Memory B cell (primary cell): ENCODE results near the gene PNLIPRP3.

Source experiments
- ATAC-seq: fragments of 150-1000 bp; cut with Tn5 transposase; 2 replicates; pipeline ENCODE4 v1.10.0; 2021; ENCODE audit warnings: low read depth, mild to moderate bottlenecking, moderate library complexity
- DNase-seq, 2 donors: peaks; one replicate each; pipeline ENCODE4 v3.0.0; 2022; ENCODE audit warnings: low spot score in 2 of 2
- H3K27ac Mint-ChIP-seq: one replicate; pipeline ENCODE4 v1.8.0; 2022; ENCODE audit warnings: mild to moderate bottlenecking, moderate library complexity, mixed read lengths
- H3K27me3 Mint-ChIP-seq: one replicate; pipeline ENCODE4 v1.8.0; 2022; ENCODE audit warnings: mixed read lengths
- H3K36me3 Mint-ChIP-seq: one replicate; pipeline ENCODE4 v1.8.0; 2022; ENCODE audit warnings: mild to moderate bottlenecking, mixed read lengths
- H3K4me1 Mint-ChIP-seq: one replicate; pipeline ENCODE4 v1.8.0; 2022; ENCODE audit warnings: mixed read lengths
- H3K4me3 Mint-ChIP-seq: one replicate; pipeline ENCODE4 v1.8.0; 2022; ENCODE audit warnings: mild to moderate bottlenecking, moderate library complexity, mixed read lengths
- H3K9me3 Mint-ChIP-seq: one replicate; pipeline ENCODE4 v1.8.0; 2022; ENCODE audit warnings: mixed read lengths

Gene PNLIPRP3

GRCh38 chr10:116429288-116429977, 1.8 kb downstream of the PNLIPRP3 start:
- ATAC-seq (no peak), DNase-seq (no peak)
- no peaks in the 10 kb centered on the region for H3K9me3 Mint-ChIP-seq
- no peaks in the 10 kb centered on the region for H3K4me1 Mint-ChIP-seq
- no peak overlapping the region for H3K4me3 Mint-ChIP-seq
- H3K27me3 Mint-ChIP-seq: peaks cover 3% of the 10 kb centered on the region
- no peak overlapping the region for H3K27ac Mint-ChIP-seq
- H3K36me3 Mint-ChIP-seq: no peaks in the 10 kb centered on the region

- H3K27ac Mint-ChIP-seq: no peak overlapping the region
- H3K4me1 Mint-ChIP-seq: no peaks in the 10 kb centered on the region
- DNase-seq: no peak
- ATAC-seq: no peak
- H3K27me3 Mint-ChIP-seq: peaks cover 3% of the 10 kb centered on the region
- no peak overlapping the region for H3K4me3 Mint-ChIP-seq
- no peaks in the 10 kb centered on the region for H3K9me3 Mint-ChIP-seq
- H3K36me3 Mint-ChIP-seq: no peaks in the 10 kb centered on the region
These were observed 2.6 kb downstream of the PNLIPRP3 start for GRCh38 chr10:116430288-116430687.

- Mint-ChIP-seq H3K36me3 (no peaks in the 10 kb centered on the region), H3K4me3 (no peak overlapping the region), H3K27ac (no peak overlapping the region)
These were observed 4.0 kb downstream of the PNLIPRP3 start for GRCh38 chr10:116431598-116431997.

GRCh38 chr10:116437076-116437692, 9.5 kb downstream of the PNLIPRP3 start:
- no peak for ATAC-seq

More at GRCh38 chr10:116431598-116431997, 4.0 kb downstream of the PNLIPRP3 start:
- Mint-ChIP-seq H3K27me3 (no peaks in the 10 kb centered on the region), H3K9me3 (no peaks in the 10 kb centered on the region), H3K4me1 (no peaks in the 10 kb centered on the region)
- DNase-seq (no peak), ATAC-seq (no peak)

GRCh38 chr10:116440330-116441030, 12.8 kb downstream of the PNLIPRP3 start:
- H3K36me3 Mint-ChIP-seq: no peaks in the 10 kb centered on the region
- DNase-seq: no peak

More at GRCh38 chr10:116437076-116437692, 9.5 kb downstream of the PNLIPRP3 start:
- Mint-ChIP-seq H3K36me3 (no peaks in the 10 kb centered on the region), H3K4me3 (no peak overlapping the region), H3K27me3 (no peaks in the 10 kb centered on the region), H3K9me3 (no peaks in the 10 kb centered on the region), H3K27ac (no peak overlapping the region), H3K4me1 (no peaks in the 10 kb centered on the region)
- DNase-seq: no peak

GRCh38 chr10:116444527-116445142, 17.0 kb downstream of the PNLIPRP3 start:
- no peak for ATAC-seq

More at GRCh38 chr10:116440330-116441030, 12.8 kb downstream of the PNLIPRP3 start:
- Mint-ChIP-seq H3K9me3 (no peaks in the 10 kb centered on the region), H3K27me3 (no peaks in the 10 kb centered on the region), H3K27ac (no peak overlapping the region), H3K4me1 (no peaks in the 10 kb centered on the region), H3K4me3 (no peak overlapping the region)
- no peak for ATAC-seq

GRCh38 chr10:116450861-116451260, 23.2 kb downstream of the PNLIPRP3 start:
- Mint-ChIP-seq H3K9me3 (peaks cover 11% of the 10 kb centered on the region), H3K4me1 (no peaks in the 10 kb centered on the region), H3K27me3 (no peaks in the 10 kb centered on the region)

More at GRCh38 chr10:116444527-116445142, 17.0 kb downstream of the PNLIPRP3 start:
- no peak for DNase-seq
- Mint-ChIP-seq H3K4me1 (no peaks in the 10 kb centered on the region), H3K27ac (no peak overlapping the region), H3K36me3 (no peaks in the 10 kb centered on the region), H3K4me3 (no peak overlapping the region), H3K27me3 (no peaks in the 10 kb centered on the region), H3K9me3 (peaks cover 3% of the 10 kb centered on the region)

GRCh38 chr10:116451711-116452337, 24.2 kb downstream of the PNLIPRP3 start:
- H3K27ac Mint-ChIP-seq: no peak overlapping the region
- H3K36me3 Mint-ChIP-seq: no peaks in the 10 kb centered on the region
- H3K4me1 Mint-ChIP-seq: no peaks in the 10 kb centered on the region
- ATAC-seq (no peak), DNase-seq (no peak)
- peaks cover 11% of the 10 kb centered on the region for H3K9me3 Mint-ChIP-seq
- H3K4me3 Mint-ChIP-seq: no peak overlapping the region
- H3K27me3 Mint-ChIP-seq: no peaks in the 10 kb centered on the region

More at GRCh38 chr10:116450861-116451260, 23.2 kb downstream of the PNLIPRP3 start:
- DNase-seq (no peak), ATAC-seq (no peak)
- Mint-ChIP-seq H3K36me3 (no peaks in the 10 kb centered on the region), H3K4me3 (no peak overlapping the region), H3K27ac (no peak overlapping the region)

GRCh38 chr10:116452338-116452720, 24.7 kb downstream of the PNLIPRP3 start:
- peaks cover 11% of the 10 kb centered on the region for H3K9me3 Mint-ChIP-seq
- ATAC-seq (no peak), DNase-seq (no peak)
- H3K27me3 Mint-ChIP-seq: no peaks in the 10 kb centered on the region
- no peaks in the 10 kb centered on the region for H3K4me1 Mint-ChIP-seq
- H3K36me3 Mint-ChIP-seq: no peaks in the 10 kb centered on the region
- no peak overlapping the region for H3K27ac Mint-ChIP-seq
- H3K4me3 Mint-ChIP-seq: no peak overlapping the region

GRCh38 chr10:116457488-116457887, 29.8 kb downstream of the PNLIPRP3 start:
- Mint-ChIP-seq H3K4me3 (no peak overlapping the region), H3K4me1 (no peaks in the 10 kb centered on the region), H3K27ac (no peak overlapping the region), H3K36me3 (no peaks in the 10 kb centered on the region), H3K27me3 (no peaks in the 10 kb centered on the region), H3K9me3 (peaks cover 4% of the 10 kb centered on the region)
- no peak for DNase-seq
- ATAC-seq: no peak

GRCh38 chr10:116460219-116460618, 32.6 kb downstream of the PNLIPRP3 start:
- Mint-ChIP-seq H3K27me3 (no peaks in the 10 kb centered on the region), H3K27ac (no peak overlapping the region), H3K9me3 (no peaks in the 10 kb centered on the region), H3K4me1 (no peaks in the 10 kb centered on the region), H3K36me3 (no peaks in the 10 kb centered on the region), H3K4me3 (no peak overlapping the region)
- DNase-seq: no peak
- no peak for ATAC-seq

- H3K9me3 Mint-ChIP-seq: no peaks in the 10 kb centered on the region
- no peaks in the 10 kb centered on the region for H3K4me1 Mint-ChIP-seq
- ATAC-seq (no peak), DNase-seq (no peak)
- no peaks in the 10 kb centered on the region for H3K27me3 Mint-ChIP-seq
- H3K4me3 Mint-ChIP-seq: no peak overlapping the region
- H3K27ac Mint-ChIP-seq: no peak overlapping the region
- no peaks in the 10 kb centered on the region for H3K36me3 Mint-ChIP-seq
These were observed 34.0 kb downstream of the PNLIPRP3 start for GRCh38 chr10:116461680-116462079.

GRCh38 chr10:116464257-116464656, 36.6 kb downstream of the PNLIPRP3 start:
- H3K36me3 Mint-ChIP-seq: no peaks in the 10 kb centered on the region
- no peak overlapping the region for H3K27ac Mint-ChIP-seq
- no peaks in the 10 kb centered on the region for H3K9me3 Mint-ChIP-seq
- no peaks in the 10 kb centered on the region for H3K4me1 Mint-ChIP-seq
- H3K4me3 Mint-ChIP-seq: no peak overlapping the region
- no peak for ATAC-seq
- no peaks in the 10 kb centered on the region for H3K27me3 Mint-ChIP-seq
- no peak for DNase-seq

- H3K27me3 Mint-ChIP-seq: peaks cover 2% of the 10 kb centered on the region
- no peak overlapping the region for H3K4me3 Mint-ChIP-seq
- no peak for DNase-seq
- ATAC-seq: no peak
- H3K36me3 Mint-ChIP-seq: no peaks in the 10 kb centered on the region
- H3K4me1 Mint-ChIP-seq: no peaks in the 10 kb centered on the region
- H3K9me3 Mint-ChIP-seq: peaks cover 6% of the 10 kb centered on the region
- no peak overlapping the region for H3K27ac Mint-ChIP-seq
These were observed 37.9 kb downstream of the PNLIPRP3 start for GRCh38 chr10:116465546-116465945.
